GM21717 (cell line): ENCODE results near the gene CA5A.
"Not testable (repeated sequence)": the region's sequence is repeated elsewhere in the genome, so short reads cannot be mapped to it uniquely, and the experiment has no call there.

Source experiments
- ATAC-seq: cut with Tn5 transposase; IDR thresholded peaks from one replicate; pipeline ENCODE4 v1.9.1; 2021; ENCODE audit warnings: mild to moderate bottlenecking, moderate library complexity; ENCODE audit not compliant: unreplicated experiment

The CA5A gene

GRCh38 chr16:87936375-87937230 is at the start of gene CA5A:
Gene CA5A, minus strand, starts transcription at chr16:87936529. Its CDS starts 79 bp downstream, at chr16:87936450.
- no peak for ATAC-seq

GRCh38 chr16:87985493-87985892 is 49.2 kb upstream of the CA5A start:
- ATAC-seq = not testable (repeated sequence)

DNA sequence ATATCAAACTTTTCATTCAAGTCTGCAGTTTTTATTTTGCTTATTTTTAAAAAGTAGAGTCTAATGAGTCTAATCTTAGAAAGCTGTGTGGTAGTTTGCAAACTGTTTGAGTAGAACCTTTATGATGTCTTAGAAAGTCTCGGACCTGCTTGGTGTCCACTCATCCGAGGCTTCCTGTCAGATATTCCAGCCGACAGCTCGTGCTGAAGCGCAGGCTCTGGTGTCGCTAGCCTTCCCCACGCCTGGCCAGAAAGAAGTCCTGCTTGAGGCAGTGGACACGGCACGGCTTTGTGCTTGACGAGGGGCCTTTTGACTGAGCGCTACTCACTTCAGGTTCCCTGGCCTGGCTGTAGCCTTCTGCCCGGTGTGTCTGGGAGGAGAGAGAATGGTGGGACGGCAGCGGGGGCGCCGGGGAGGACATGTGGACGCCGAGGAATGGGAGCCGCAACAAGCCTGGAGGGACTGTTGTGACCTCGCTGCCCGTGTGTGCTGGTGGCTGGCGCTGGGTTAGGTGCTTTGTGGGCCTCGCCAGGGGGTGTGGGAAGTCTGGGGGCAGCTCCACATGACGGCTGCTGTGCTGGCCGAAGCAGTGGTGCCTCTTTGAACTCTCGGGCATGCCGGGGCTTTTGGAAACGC is 48.4 kb upstream of the CA5A start:
- no peak for ATAC-seq

DNA sequence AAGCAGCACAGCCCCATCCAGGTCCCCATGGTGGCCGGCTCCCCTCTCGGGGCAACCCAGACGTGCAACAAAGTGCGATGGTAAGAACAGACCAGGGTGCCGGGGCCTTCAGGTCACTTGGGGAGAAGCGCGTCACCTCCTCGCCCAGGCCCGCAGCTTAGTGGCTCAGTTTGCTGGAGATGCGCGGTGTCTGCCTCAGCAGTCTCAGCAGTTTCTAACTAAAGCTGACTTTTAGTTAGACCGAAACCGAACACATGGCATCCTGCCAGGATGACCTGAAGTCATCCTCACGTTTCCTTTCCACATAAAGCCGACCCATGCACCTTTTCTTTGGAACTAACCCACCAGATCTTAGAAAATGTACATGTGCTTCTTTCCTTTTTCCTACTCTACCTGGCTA is 47.9 kb upstream of the CA5A start:
- ATAC-seq = not testable (repeated sequence)

DNA sequence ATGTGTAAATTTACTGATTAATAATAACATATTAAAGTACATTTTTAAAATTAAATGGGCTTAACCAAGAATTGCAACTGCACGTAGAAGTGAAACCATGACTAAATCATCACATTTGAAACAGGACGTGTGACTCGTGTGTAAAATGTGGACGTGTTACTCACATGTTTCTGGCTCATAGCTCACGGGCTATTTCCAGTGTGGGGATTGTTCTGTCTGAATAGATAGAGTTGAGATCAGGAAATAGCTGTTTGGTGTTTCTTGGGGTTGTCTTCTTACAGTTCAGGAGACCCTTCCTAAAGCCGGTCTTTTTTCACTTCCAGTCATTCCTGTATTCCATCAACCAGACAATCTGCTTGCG is 47.4 kb upstream of the CA5A start:
- not testable (repeated sequence) for ATAC-seq

- not testable (repeated sequence) for ATAC-seq
Measured at GRCh38 chr16:87983072-87983736, 46.9 kb upstream of the CA5A start.

DNA sequence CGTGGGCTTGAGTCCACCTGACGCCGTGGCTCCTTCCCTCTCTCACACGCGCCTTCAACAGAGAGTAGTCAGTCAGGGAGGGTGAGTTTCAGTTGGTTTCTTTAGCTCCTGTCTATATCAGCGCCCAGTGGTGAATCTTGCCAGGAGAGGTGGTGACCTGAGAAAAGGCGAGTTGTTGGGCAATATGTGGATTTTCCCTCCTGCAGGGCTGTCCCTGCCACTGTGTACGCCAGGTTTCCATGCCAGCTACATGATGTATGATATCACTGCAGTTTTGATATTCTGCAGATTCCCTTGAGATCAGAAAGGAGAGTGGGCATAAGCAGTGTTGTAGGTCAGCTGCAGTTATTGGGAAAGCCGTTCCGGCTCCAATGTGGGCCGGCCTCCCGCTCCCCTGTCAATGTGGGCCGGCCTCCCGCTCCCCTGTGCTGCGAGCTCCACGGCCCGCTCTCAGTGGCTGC is 46.3 kb upstream of the CA5A start:
- ATAC-seq = no peak

DNA sequence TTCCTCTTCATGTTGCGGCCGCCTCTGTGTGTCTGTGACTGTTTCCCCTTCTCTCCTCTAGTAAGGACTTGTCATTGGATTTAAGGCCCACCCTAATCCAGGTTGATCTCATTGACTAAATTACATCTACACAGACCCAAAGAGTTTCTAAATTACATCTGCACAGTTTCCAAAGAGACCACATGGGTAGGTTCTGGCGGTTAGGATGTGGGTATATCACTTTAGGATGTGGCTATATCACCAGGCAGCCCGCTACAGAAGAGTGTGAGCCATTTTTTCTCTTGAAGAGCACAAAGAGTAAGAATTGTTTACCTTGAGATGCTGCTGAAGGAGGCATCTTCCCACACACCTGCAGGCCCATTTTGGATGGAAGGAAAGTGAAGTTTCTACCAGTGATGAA is 45.0 kb upstream of the CA5A start:
- not testable (repeated sequence) for ATAC-seq

DNA sequence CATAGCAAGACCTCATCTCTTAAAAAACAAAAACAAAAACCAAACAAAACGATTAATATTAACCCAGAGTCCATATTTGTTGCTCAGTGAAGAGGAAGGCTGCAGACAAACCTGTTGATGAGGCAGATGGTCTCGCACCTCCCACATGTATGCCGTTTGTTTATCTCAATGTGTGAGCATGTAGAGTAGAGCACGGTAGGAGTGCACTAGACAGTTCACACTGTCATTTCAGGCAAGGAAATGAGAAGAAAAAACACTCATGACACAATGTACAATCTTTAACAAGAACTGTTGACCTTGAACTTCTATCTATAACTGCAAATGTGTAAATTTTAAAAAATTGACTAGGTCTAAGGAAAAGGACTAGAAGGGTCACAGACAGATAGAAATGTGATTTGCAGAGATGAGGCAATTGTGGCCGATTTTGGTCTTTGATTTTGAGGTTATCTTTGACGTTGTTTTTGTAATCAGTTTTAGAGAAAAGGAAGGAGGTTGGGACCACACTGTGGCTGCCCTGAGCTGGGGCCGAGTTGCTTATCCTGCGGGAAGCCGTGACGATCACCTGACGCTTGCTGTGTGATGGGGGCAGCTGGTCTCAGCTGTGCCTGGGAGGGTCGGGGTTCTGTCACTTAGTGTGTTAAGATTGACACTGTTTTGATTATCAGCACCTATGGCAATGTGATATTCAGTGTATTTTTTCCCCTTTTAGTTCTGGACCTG is 43.7 kb upstream of the CA5A start:
- not testable (repeated sequence) for ATAC-seq

DNA sequence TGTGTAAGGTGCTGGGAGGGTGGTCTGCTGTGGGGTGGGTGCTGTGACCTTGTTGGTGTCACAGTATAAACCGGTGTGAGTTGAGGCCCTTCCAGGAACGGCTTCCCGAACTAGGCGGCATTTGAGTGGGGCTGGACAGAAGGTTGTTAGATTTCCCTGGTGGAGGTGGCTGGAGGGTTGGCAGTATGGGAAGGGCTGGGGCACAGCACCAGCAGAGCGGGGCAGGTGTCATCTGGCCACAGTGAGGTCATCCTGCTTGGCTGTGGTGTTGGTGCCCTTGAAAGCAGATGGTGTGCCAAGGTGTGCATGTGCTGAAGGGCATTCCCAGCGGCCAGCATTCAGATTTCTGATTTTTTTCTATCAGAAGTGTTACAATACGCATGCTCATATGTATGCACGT is 43.0 kb upstream of the CA5A start:
- no peak for ATAC-seq

DNA sequence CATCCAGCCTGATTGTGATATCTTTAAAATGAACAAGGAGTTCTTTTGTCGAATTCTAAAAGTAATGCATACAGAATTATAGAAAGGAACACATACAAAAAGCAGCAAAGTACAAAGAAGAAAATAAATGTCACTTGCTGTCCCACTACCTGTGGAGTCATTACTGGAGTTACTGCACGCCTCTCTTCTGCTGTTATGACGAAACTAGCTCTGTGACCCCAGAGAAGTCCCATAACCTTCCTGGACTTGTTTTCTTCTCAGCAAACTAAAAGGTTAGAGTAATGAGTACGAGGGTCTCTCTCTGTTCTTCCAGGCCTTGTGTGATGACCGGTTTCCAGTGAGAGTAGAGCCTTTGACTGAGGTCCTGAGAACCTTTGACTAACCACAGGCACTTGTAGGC is 41.8 kb upstream of the CA5A start:
- no peak for ATAC-seq

GRCh38 chr16:87976665-87977064 is 40.3 kb upstream of the CA5A start:
- ATAC-seq = no peak

DNA sequence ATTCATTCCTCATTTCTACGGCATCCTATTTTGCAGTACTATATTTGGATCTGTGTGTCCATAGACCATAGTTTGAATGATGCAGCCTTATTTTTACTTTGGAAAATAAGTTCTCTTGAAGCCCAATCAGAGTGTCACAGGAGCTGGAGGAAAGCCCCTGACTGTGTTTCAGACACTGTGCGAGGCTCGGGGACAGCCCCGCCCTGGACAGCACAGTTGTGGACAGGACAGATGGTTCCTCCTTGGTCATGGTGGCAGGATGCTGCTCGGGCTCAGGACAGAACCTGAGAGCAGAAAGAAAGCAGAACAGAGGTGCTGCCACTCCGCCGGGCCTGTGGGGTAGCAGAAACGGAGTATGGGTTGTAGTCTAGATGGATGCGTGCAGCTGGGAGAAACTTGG is 37.8 kb upstream of the CA5A start:
- ATAC-seq = no peak

- ATAC-seq = no peak
Measured at GRCh38 chr16:87973717-87974116, 37.4 kb upstream of the CA5A start.

DNA sequence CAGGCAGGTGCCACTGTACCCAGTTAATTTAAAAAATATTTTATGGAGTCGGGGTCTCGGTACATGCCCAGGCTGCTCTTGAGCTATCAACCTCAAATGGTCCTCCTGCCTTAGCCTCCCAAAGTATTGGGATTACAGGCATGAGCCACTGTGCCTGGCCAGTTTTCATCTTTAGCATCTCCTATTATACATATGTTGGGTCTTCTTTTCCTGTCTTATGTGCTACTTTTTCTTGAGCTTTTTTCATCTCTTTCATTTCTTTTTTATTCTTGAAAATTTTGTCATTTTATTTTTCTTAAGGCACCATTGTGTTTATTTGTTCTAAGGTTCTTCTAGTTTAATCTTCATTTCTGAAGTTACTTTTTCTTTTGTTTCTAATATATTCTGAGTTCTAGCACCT is 35.6 kb upstream of the CA5A start:
- no peak for ATAC-seq

DNA sequence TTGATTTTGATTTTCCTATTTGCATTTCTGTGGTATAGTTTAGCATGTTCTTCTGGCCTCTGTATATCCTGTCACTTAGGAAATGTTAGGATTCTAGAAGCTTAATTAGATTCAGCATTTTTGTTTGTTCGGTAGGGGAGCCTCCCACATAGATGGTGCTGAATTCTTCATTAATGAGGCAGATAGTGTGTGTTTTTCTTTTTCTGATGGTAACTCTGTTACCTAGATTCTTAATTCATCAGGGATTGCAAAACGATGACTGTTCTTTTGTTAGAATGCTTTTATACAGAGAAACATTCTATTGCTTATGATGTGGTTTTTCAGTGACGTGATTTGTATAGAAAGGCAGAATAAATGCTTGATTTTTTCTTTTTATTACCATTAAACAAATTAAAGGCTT is 33.9 kb upstream of the CA5A start:
- ATAC-seq = no peak

GRCh38 chr16:87968541-87968940 is 32.2 kb upstream of the CA5A start:
- no peak for ATAC-seq

DNA sequence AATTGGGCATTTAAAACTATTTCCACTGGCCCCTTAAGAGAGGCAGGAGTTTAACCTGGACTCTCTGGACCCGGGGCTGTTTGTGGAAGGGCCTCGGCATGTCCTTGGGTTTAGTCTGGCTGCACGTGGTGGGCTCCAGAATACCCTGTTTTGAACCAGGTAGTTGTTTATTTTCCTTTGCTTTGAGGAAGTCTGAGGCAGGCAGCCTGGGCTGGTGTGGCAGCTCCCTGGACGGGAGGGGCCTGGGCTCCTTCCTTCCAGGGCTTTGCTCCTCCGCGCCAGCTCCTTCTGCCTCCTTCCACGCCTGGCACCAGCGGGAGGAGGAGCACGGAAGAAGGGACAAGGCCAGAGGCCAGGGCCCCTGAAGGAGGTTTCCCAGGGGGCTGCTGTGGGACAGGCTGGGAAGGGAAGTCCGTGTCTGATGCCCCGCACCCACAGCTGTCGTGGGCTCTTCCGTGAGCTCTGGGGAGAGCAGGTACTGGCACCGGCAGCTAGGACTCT is 30.4 kb upstream of the CA5A start:
- no peak for ATAC-seq

DNA sequence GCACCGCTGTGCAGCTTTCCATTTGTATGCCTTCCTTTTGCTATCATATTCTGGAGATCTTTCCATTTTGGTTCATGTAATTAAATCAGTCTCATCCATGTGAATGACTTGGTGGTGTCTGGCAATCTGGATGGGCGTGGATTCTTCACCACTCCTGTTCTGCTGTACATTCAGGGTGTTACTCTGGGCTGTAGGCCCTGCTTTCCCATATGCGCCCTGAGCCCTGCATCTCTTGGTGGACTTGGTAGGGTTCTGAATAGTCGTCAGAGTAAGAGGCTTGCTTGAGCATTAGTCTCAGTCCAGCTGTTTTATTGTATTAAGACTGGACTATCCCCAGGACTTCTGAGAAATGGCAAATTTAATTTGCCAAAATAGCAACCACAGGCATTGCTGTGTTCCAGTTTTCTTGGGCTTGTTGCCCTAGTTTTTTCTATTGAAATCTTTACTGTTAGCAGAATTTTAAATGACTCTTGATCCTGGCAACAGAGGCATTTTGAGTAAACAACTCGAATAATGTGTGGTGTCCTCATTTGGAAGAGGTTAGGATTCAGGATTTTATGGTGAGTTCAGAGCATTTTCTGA is 29.8 kb upstream of the CA5A start:
- no peak for ATAC-seq

DNA sequence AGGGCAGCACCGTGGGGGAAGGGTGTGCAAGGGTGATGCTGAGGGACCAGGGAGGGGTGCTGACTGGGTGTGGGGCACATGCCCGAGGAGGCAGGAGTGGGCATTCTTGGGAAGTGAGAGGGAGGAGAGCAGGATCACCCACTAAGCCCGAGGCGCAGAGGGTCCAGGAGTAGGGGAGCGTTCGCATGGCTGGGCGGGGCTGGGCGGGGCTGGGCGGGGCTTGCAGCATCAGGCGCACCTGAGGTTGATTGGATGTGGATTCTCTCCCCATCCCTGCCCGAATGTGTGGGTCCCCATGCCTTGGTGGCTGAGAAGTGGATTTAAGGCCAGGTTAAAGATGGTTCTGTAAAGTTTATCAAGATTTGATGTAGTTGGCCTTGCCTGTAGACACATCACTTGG is 29.1 kb upstream of the CA5A start:
- no peak for ATAC-seq
